A549 (cell line): ENCODE data around the gene RHO. TPM values are rescaled to one million over a fixed set of nuclear protein-coding genes. Genes with fewer than 3 reads are reported as not detected.
A peak's percentile ranks its signal among the peaks of the same experiment; 100 is the strongest.

Source experiments
- ATAC-seq, 2 experiments: fragments of 200-7000 bp in 1 of 2; fragments of >200 bp in 1 of 2; cut with Nextera tagmentation in 1 of 2; cut with Tn5 transposase in 1 of 2; 3 replicates each; pipeline versions ENCODE4 v1.8.0 to v1.9.1; 2018 to 2020; ENCODE audit warnings: mild to moderate bottlenecking in 1 of 2, moderate library complexity in 1 of 2
- CTCF ChIA-PET: fragments of 300-600 bp; sonication (Branson Sonifier 250); formaldehyde crosslinking; extraction: SDS; loops from one replicate; lab custom pipeline; 2021; ENCODE audit warnings: antibody characterized with exemption, inconsistent platforms; lab: Yijun Ruan, JAX
- POLR2A ChIA-PET: fragments of 350-600 bp; formaldehyde crosslinking; extraction: SDS; loops from one replicate; lab custom pipeline; 2021; ENCODE audit warnings: antibody characterized with exemption, inconsistent platforms; lab: Yijun Ruan, JAX
- DNase-seq, 2 experiments: peaks; one replicate each; pipeline versions ENCODE4 v3.0.0 to v3.0.0-alpha.2; 2011 to 2016; ENCODE audit warnings: low read depth in 1 of 2, low spot score in 1 of 2
- FAIRE-seq: peaks from 2 replicates; lab custom pipeline; 2011; peaks lifted over from hg19 to GRCh38; lab: Jason Lieb, UNC
- H3K27ac ChIP-seq, 2 experiments: fragments of >200 bp; sonication (Bioruptor Twin); formaldehyde crosslinking; 3 replicates each; pipeline ENCODE4 v1.5.1; 2016 to 2017
- H3K4me1 ChIP-seq: fragments of >200 bp; sonication (Bioruptor Twin); formaldehyde crosslinking; 3 replicates; pipeline ENCODE4 v1.6.1; 2016
- H3K4me2 ChIP-seq: fragments of >200 bp; sonication (Bioruptor Twin); formaldehyde crosslinking; 3 replicates; pipeline ENCODE4 v1.6.1; 2016
- H3K4me3 ChIP-seq: fragments of >200 bp; sonication (Bioruptor Twin); formaldehyde crosslinking; 3 replicates; pipeline ENCODE4 v1.5.1; 2016
- H3K9me3 ChIP-seq: fragments of >200 bp; sonication (Bioruptor Twin); formaldehyde crosslinking; 3 replicates; pipeline ENCODE4 v1.6.1; 2016
- ATOH8 ChIP-seq: fragments of 250-450 bp; sonication (Bioruptor Pico); IDR thresholded peaks from 2 replicates; pipeline ENCODE4 v1.5.0; 2020; ENCODE audit warnings: low read depth, mild to moderate bottlenecking, moderate library complexity
- BCL3 ChIP-seq: fragments of >200 bp; sonication (Bioruptor Twin); formaldehyde crosslinking; IDR thresholded peaks from 3 replicates; pipeline ENCODE4 v1.6.1; 2016
- BHLHE40 ChIP-seq: IDR thresholded peaks from 2 replicates; pipeline ENCODE4 v1.6.1; 2012; ENCODE audit warnings: low read depth, low read length, inconsistent platforms
- E2F6 ChIP-seq: IDR thresholded peaks from 2 replicates; pipeline ENCODE4 v1.6.1; 2012; ENCODE audit warnings: low read depth, borderline replicate concordance
- EHF ChIP-seq: fragments of 250-450 bp; sonication (Bioruptor Pico); IDR thresholded peaks from 2 replicates; pipeline ENCODE4 v1.5.0; 2020; ENCODE audit warnings: mild to moderate bottlenecking
- EHMT2 ChIP-seq: fragments of 200-600 bp; sonication (generic); IDR thresholded peaks from 2 replicates; pipeline ENCODE4 v1.6.1; 2016; ENCODE audit warnings: antibody characterized with exemption, low read depth, mild to moderate bottlenecking, moderate library complexity
- ELK1 ChIP-seq: fragments of 150-350 bp; IDR thresholded peaks from 2 replicates; pipeline ENCODE4 v1.6.1; 2014; ENCODE audit warnings: low read depth, mild to moderate bottlenecking, low read length
- HDAC2 ChIP-seq: fragments of 200-600 bp; sonication (generic); IDR thresholded peaks from 2 replicates; pipeline ENCODE4 v1.6.1; 2016
- HEYL ChIP-seq: fragments of 250-450 bp; sonication (Bioruptor Pico); IDR thresholded peaks from 2 replicates; pipeline ENCODE4 v1.8.0; 2021; ENCODE audit warnings: mild to moderate bottlenecking, moderate library complexity
- HMGXB4 ChIP-seq: fragments of 250-450 bp; sonication (Bioruptor Pico); IDR thresholded peaks from 2 replicates; pipeline ENCODE4 v1.5.0; 2021; ENCODE audit warnings: mild to moderate bottlenecking, moderate library complexity, borderline replicate concordance
- JUN ChIP-seq, 2 experiments: fragments of >200 bp; sonication (Bioruptor Twin); formaldehyde crosslinking; IDR thresholded peaks; 2 replicates in 1 of 2; 3 replicates in 1 of 2; pipeline ENCODE4 v1.6.1; 2016 to 2017
- MAFK ChIP-seq: fragments of 450-650 bp; IDR thresholded peaks from 2 replicates; pipeline ENCODE4 v1.6.1; 2014; ENCODE audit not compliant: partially characterized antibody
- MAX ChIP-seq: IDR thresholded peaks from 2 replicates; pipeline ENCODE4 v1.6.1; 2012
- MYC ChIP-seq: IDR thresholded peaks from 2 replicates; pipeline ENCODE4 v1.6.1; 2012; ENCODE audit warnings: mild to moderate bottlenecking, inconsistent platforms, low read length, improper control_type of control experiment, borderline replicate concordance
- NFE2L2 ChIP-seq: fragments of 150-350 bp; conservative IDR thresholded peaks from 2 replicates; pipeline ENCODE4 v1.6.1; 2014; ENCODE audit warnings: low read length
- NPAS2 ChIP-seq: fragments of 250-450 bp; sonication (Bioruptor Pico); IDR thresholded peaks from 2 replicates; pipeline ENCODE4 v1.8.0; 2022; ENCODE audit warnings: mild to moderate bottlenecking, moderate library complexity, borderline replicate concordance
- NR3C1 ChIP-seq: fragments of >200 bp; sonication (Bioruptor Twin); formaldehyde crosslinking; IDR thresholded peaks from 3 replicates; pipeline ENCODE4 v1.6.1; 2017
- PBX3 ChIP-seq: IDR thresholded peaks from 2 replicates; pipeline ENCODE4 v1.6.1; 2012
- RARB ChIP-seq: fragments of 250-450 bp; sonication (Bioruptor Pico); IDR thresholded peaks from 2 replicates; pipeline ENCODE4 v1.8.0; 2021; ENCODE audit warnings: mild to moderate bottlenecking, moderate library complexity
- RCOR1 ChIP-seq: fragments of 150-350 bp; IDR thresholded peaks from 2 replicates; pipeline ENCODE4 v1.6.1; 2014; ENCODE audit warnings: antibody characterized with exemption, low read length, low read depth
- RFX5 ChIP-seq: fragments of 450-650 bp; IDR thresholded peaks from 2 replicates; pipeline ENCODE4 v1.7.1; 2014; ENCODE audit warnings: antibody characterized with exemption, mild to moderate bottlenecking, moderate library complexity
- USF2 ChIP-seq: fragments of 450-650 bp; IDR thresholded peaks from 2 replicates; pipeline ENCODE4 v1.6.1; 2014; ENCODE audit warnings: antibody characterized with exemption
- ZC3H11A ChIP-seq: fragments of 450-650 bp; IDR thresholded peaks from 2 replicates; pipeline ENCODE4 v1.6.1; 2014; ENCODE audit warnings: antibody characterized with exemption, mild to moderate bottlenecking
- ZFP36 ChIP-seq: fragments of 450-650 bp; IDR thresholded peaks from 2 replicates; pipeline ENCODE4 v1.6.1; 2014; ENCODE audit warnings: borderline replicate concordance; ENCODE audit not compliant: partially characterized antibody
- ZSCAN20 ChIP-seq: fragments of 250-450 bp; sonication (Bioruptor Pico); IDR thresholded peaks from 2 replicates; pipeline ENCODE4 v1.8.0; 2022; ENCODE audit warnings: mild to moderate bottlenecking, moderate library complexity
- WGBS: methylation state at CpG from one replicate; pipeline ENCODE4 v1.1.6; 2017; ENCODE audit errors: missing lambda C conversion rate; 5-methylcytosine and 5-hydroxymethylcytosine counted together
- polyA plus RNA-seq, 4 experiments: library from polyadenylated mRNA; depleted of rRNA in 3 of 4; stranded (reverse); fragments of >200 nt; fragmentation: RNase III in 1 of 4; extraction: RNeasy Plus Mini Kit Qiagen cat#74134 plus additional on column Dnase treatment in 1 of 4; gene quantifications; 2 replicates in 3 of 4; 3 replicates in 1 of 4; pipeline ENCODE4 v1.2.3, GENCODE V29; 2011 to 2017

The RHO gene
- polyA plus RNA-seq, 2 of the 4 experiments (the other 2 are of a cell fraction), result 0.04 TPM; not detected in 1

GRCh38 chr3:129526121-129526900, 2.1 kb upstream of the RHO start:
- Histone ChIP-seq H3K4me3 (no peak overlapping the region), H3K4me2 (no peak overlapping the region), H3K27ac (no peak overlapping the region), H3K9me3 (no peaks in the 10 kb centered on the region), H3K4me1 (peaks cover 10% of the 10 kb centered on the region; the same call in 1 of the 3 replicates)
- FAIRE-seq (no peak), DNase-seq (no peak), ATAC-seq (no peak)
- WGBS, result 80% methylated on average over 8 of the region's 12 CpGs
- TF ChIP-seq EHF (CRISPR knock-in tag) (no peak), MYC (no peak), MAFK (no peak), ZFP36 (no peak), ZC3H11A (no peak), RFX5 (no peak), ZSCAN20 (CRISPR knock-in tag) (no peak), ATOH8 (CRISPR knock-in tag) (no peak), E2F6 (no peak)
- CTCF ChIA-PET, result interaction anchor here (1.3 kb wide), 1 partner anchor 8 kb away, joined by 5 read pairs; no protein-coding TSS in a partner anchor
- POLR2A ChIA-PET, result no interaction called here

GRCh38 chr3:129527262-129527661, 1.2 kb upstream of the RHO start:
- DNase-seq (no peak), ATAC-seq (no peak), FAIRE-seq (no peak)
- Histone ChIP-seq H3K27ac (peak overlapping the region in 1 of 2 experiments; percentile 26; a peak in 1 of 6 replicates), H3K9me3 (no peaks in the 10 kb centered on the region), H3K4me2 (no peak overlapping the region), H3K4me1 (peaks cover 10% of the 10 kb centered on the region; the same call in 1 of the 3 replicates), H3K4me3 (no peak overlapping the region)
- ChIA-PET POLR2A (no interaction called here), CTCF (no interaction called here)
- 90% methylated on average over 5 of the region's 11 CpGs for WGBS
- TF ChIP-seq EHF (CRISPR knock-in tag) (no peak), USF2 (no peak), HDAC2 (no peak), EHMT2 (no peak), BCL3 (no peak), MAX (no peak), HEYL (CRISPR knock-in tag) (no peak), RFX5 (no peak), ZFP36 (no peak), ELK1 (no peak), HMGXB4 (CRISPR knock-in tag) (no peak), BHLHE40 (no peak), RARB (CRISPR knock-in tag) (no peak), PBX3 (no peak), NPAS2 (no peak), NFE2L2 (no peak), RCOR1 (no peak), JUN (IDR thresholded peaks at IDR 0.05) (no peak), NR3C1 (no peak)
